HG02610 (cell line): ENCODE results near the gene KCNH5.

ENCODE experiments used
- ATAC-seq: cut with Tn5 transposase; IDR thresholded peaks from one replicate; pipeline ENCODE4 v1.9.1; 2021; ENCODE audit warnings: mild to moderate bottlenecking, moderate library complexity; ENCODE audit not compliant: unreplicated experiment

Gene KCNH5

GRCh38 chr14:63045234-63045611 is at the start of gene KCNH5:
KCNH5 (minus strand) TSS chr14:63045458; CDS start chr14:63045186, 272 bp downstream.
- no peak for ATAC-seq

GRCh38 chr14:63091394-63091996 is 46.2 kb upstream of the KCNH5 start:
- no peak for ATAC-seq

GRCh38 chr14:63088865-63089264 is 43.6 kb upstream of the KCNH5 start:
- ATAC-seq = no peak

- no peak for ATAC-seq
Measured at GRCh38 chr14:63078569-63078968, 33.3 kb upstream of the KCNH5 start.

GRCh38 chr14:63076488-63076887 is 31.2 kb upstream of the KCNH5 start:
- no peak for ATAC-seq

- ATAC-seq = no peak
Measured at GRCh38 chr14:63055631-63056030, 10.4 kb upstream of the KCNH5 start.

GRCh38 chr14:63051992-63052391 is 6.7 kb upstream of the KCNH5 start:
- ATAC-seq = no peak

- no peak for ATAC-seq
Measured at GRCh38 chr14:63051301-63051700, 6.0 kb upstream of the KCNH5 start.

GRCh38 chr14:63050694-63051093 is 5.4 kb upstream of the KCNH5 start:
- no peak for ATAC-seq

GRCh38 chr14:63046339-63047268 is 1.3 kb upstream of the KCNH5 start:
- ATAC-seq = peak; percentile 43

GRCh38 chr14:63045612-63046320 is 508 bp upstream of the KCNH5 start:
- no peak for ATAC-seq

- ATAC-seq = no peak
Measured at GRCh38 chr14:63039866-63040265, 5.4 kb downstream of the KCNH5 start.

- ATAC-seq = no peak
Measured at GRCh38 chr14:63032641-63033040, 12.6 kb downstream of the KCNH5 start.

GRCh38 chr14:63032076-63032475 is 13.2 kb downstream of the KCNH5 start:
- no peak for ATAC-seq

- no peak for ATAC-seq
Measured at GRCh38 chr14:63030113-63030512, 15.1 kb downstream of the KCNH5 start.

GRCh38 chr14:63027719-63028118 is 17.5 kb downstream of the KCNH5 start:
- ATAC-seq = no peak

GRCh38 chr14:63026491-63026890 is 18.8 kb downstream of the KCNH5 start:
- no peak for ATAC-seq

- ATAC-seq = no peak
Measured at GRCh38 chr14:63014621-63015020, 30.6 kb downstream of the KCNH5 start.

- no peak for ATAC-seq
Measured at GRCh38 chr14:63012171-63012570, 33.1 kb downstream of the KCNH5 start.

GRCh38 chr14:63011623-63012022 is 33.6 kb downstream of the KCNH5 start:
- no peak for ATAC-seq

- ATAC-seq = no peak
Measured at GRCh38 chr14:63009495-63009894, 35.8 kb downstream of the KCNH5 start.

- ATAC-seq = no peak
Measured at GRCh38 chr14:63006531-63006930, 38.7 kb downstream of the KCNH5 start.
